Bone marrow (tissue), 2 donors: ENCODE data around the gene PCDH18.
"Not testable (repeated sequence)": the region's sequence is repeated elsewhere in the genome, so short reads cannot be mapped to it uniquely, and the experiment has no call there.

ENCODE experiments used
- DNase-seq, 2 donors: peaks; one replicate each; lab custom pipeline; 2025; lab: John Stamatoyannopoulos, UW

PCDH18 gene

GRCh38 chr4:137531168-137531985 is 917 bp downstream of the PCDH18 start:
- no peak for DNase-seq

- DNase-seq: no peak
Observed at GRCh38 chr4:137530176-137530575, 2.1 kb downstream of the PCDH18 start.

- DNase-seq: no peak
Observed at GRCh38 chr4:137529432-137529831, 2.9 kb downstream of the PCDH18 start.

DNA sequence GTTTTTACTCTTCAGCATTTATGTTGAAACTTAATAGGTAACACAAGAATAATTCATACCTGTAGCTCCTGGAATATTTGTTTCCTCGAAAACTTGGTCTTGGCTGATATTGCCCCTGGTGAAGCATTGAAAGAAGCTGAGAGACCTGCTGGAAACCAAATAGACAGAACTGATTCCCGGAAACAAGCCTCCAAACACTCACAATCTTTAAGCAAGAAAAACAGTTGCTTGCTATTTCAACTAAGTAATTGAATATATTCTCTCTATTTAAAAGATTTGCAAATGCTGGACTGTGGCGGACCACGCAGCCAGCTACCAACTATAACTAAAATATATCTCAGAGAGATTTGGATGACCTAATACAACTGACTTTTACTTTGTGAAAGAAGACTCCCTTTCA is 3.6 kb downstream of the PCDH18 start:
- no peak for DNase-seq

DNA sequence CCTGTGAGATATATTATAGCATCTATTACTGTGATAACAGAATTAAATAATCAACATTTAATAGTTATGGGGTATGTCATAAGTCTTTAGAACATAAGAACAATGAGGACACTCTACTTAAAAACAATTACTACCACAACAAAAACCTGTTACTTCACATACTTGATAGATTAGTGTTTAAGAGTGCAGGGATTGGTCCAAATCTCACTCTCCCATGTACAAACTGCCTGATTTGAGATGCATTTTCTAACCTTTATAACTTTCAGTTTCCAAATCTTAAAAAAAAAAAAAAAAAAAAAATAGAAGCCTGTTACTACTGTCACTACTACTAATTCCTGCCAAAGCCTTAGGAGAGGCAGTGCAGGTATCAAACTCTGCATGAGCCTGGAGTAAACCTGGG is 5.6 kb downstream of the PCDH18 start:
- DNase-seq: no peak

- no peak for DNase-seq
Observed at GRCh38 chr4:137524725-137525369, 7.4 kb downstream of the PCDH18 start.

GRCh38 chr4:137523329-137523728 is 9.0 kb downstream of the PCDH18 start:
- no peak for DNase-seq

- no peak for DNase-seq
Observed at GRCh38 chr4:137521053-137521452, 11.2 kb downstream of the PCDH18 start.

- DNase-seq: no peak
Observed at GRCh38 chr4:137519406-137519805, 12.9 kb downstream of the PCDH18 start.

- DNase-seq: not testable (repeated sequence)
Observed at GRCh38 chr4:137517323-137517722, 15.0 kb downstream of the PCDH18 start.

GRCh38 chr4:137514406-137515111 is 17.7 kb downstream of the PCDH18 start:
- DNase-seq: no peak

GRCh38 chr4:137510557-137511265 is 21.6 kb downstream of the PCDH18 start:
- DNase-seq: no peak

GRCh38 chr4:137509855-137510282 is 22.4 kb downstream of the PCDH18 start:
- DNase-seq: no peak

DNA sequence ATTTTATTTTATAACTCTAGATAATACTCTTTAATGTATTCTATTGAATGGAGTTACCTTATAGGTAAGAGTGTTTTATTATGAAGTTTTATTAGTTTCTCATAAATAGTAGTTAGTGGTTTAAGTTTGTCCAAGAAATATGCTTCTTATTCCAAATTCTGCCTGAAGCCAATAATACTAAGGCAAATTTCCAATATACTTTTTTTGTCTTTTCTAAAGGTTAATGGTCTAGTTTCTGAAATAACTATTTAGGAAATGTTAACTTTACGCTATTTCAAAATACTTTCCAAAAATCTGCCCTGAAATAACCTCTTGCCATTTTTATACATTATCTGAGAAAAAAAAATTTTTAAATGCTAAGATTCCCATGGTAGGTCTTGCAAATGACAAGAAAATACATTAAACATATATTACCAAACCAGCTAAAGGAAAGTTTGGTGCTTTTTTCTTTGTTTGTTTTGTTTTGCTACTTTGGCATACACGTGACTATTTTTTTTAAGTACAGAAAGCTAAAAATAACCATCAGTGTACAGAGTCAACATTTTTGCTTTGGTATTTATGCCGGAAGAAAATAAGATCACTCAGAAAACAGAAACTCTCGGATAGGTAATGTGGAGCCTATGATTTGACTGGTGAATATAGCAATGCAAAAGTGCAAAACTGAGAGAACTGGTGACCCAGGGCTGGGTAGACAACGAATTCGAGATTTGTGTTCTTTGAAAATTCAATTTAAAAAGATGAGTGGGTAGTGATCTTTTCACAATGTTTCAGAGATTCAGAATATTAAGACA is 29.8 kb downstream of the PCDH18 start:
- DNase-seq: no peak

DNA sequence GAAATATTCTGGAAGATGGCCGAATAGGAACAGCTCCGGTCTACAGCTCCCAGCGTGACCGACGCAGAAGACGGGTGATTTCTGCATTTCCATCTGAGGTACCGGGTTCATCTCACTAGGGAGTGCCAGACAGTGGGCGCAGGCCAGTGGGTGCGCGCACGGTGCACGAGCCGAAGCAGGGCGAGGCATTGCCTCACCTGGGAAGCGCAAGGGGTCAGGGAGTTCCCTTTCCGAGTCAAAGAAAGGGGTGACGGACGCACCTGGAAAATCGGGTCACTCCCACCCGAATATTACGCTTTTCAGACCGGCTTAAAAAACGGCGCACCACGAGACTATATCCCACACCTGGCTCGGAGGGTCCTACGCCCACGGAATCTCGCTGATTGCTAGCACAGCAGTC is 36.0 kb downstream of the PCDH18 start:
- DNase-seq: not testable (repeated sequence)

DNA sequence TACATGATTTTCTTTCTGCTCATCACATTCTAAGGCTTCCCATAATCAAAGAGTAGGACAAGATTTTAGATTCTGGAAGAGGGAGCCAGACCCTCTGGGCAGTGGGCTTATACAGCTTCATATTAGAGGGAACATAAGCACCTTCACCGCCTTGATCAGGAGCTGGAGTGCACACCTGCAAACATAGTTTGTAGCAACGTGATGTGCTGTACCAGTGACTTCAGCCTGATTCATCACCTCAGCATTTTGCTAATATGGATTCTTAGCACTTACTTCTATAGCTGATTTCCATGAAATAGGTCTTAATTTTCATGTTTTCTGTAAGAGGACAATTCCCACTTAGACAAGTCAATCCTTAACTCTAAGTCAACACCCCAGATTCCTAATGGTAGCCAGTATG is 36.7 kb downstream of the PCDH18 start:
- no peak for DNase-seq

DNA sequence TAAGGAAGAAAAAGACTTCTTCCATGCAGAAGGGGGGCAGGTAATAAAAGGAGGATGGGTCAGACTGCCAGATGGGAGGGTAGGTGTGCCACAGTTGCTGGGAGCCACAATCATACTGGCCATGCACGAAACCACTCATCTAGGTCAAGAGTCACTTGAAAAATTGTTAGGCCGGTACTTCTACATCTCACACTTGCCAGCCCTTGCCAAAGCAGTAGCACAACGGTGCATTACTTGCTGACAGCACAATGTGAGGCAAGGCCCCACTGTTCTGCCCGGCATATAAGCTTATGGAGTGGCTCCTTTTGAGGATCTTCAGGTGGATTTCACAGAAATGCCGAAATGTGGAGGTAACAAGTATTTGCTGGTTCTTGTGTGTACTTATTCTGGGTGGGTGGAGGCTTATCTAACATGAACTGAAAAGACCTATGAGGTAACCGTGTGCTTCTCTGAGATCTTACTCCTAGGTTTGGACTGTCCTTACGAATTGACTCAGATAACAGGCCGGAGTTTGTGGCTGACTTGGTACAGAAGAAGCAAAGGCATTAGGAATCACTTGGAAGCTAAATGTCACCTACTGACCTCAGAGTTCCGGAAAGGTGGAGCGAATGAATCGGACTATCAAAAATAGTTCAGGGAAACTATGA is 48.9 kb downstream of the PCDH18 start:
- not testable (repeated sequence) for DNase-seq

- DNase-seq: not testable (repeated sequence)
Observed at GRCh38 chr4:137479657-137480056, 52.6 kb downstream of the PCDH18 start.

- no peak for DNase-seq
Observed at GRCh38 chr4:137476345-137476744, 55.9 kb downstream of the PCDH18 start.

- DNase-seq: no peak
Observed at GRCh38 chr4:137474711-137475301, 57.5 kb downstream of the PCDH18 start.
